GM20000 (cell line): ENCODE results near the gene TNFAIP8L3.

Experiments used
- DNase-seq: peaks from one replicate; pipeline ENCODE4 v3.0.0; 2012; ENCODE audit warnings: low spot score
- CTCF ChIP-seq: IDR thresholded peaks from 2 replicates; pipeline ENCODE4 v1.5.1; 2012; ENCODE audit warnings: mild to moderate bottlenecking, control low read depth; ENCODE audit errors: extremely low read depth, missing control alignments

Gene TNFAIP8L3

DNA sequence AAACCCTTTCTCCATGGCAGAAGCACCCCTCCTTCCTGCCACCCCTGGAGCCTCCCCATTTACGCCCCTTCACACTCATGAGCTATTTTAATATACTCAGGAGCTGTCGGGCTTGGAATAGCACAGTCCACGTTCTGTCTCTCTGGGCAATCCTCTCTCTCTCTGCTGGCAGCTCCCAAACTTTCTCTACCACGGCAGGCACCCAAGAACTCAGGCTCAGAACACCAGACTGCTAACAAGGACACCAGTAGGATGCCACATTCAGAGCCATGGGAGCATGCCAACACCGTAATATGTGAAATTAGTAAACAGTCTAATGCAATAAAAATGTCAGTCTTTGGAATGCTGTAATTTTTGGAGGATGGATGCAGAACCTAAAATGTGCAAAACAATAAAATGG lies 19.3 kb downstream of the TNFAIP8L3 start:
- DNase-seq = no peak
- no peak for TF ChIP-seq CTCF

- TF ChIP-seq CTCF = no peak
- DNase-seq = no peak
Measured at GRCh38 chr15:51074926-51075325, 19.8 kb downstream of the TNFAIP8L3 start.

DNA sequence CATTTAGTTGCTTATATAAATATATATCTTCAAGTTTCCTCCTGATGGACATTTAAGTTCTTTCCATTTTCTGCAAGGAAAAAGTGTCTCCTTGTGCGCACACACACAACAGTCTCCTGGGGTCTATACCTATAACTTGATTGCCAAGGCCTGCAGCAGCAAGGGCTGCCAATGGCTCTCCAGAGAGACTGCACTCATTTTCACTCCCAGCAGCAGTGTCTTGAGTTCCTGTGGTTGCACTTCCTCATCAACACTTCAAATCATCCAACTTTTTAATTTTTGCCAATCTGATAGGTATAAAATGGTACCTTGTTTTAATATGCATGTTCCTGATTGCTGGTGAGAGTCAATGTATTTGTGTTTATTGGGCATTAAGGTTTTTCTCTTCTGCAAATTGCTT lies 23.1 kb downstream of the TNFAIP8L3 start:
- no peak for TF ChIP-seq CTCF
- DNase-seq = no peak

DNA sequence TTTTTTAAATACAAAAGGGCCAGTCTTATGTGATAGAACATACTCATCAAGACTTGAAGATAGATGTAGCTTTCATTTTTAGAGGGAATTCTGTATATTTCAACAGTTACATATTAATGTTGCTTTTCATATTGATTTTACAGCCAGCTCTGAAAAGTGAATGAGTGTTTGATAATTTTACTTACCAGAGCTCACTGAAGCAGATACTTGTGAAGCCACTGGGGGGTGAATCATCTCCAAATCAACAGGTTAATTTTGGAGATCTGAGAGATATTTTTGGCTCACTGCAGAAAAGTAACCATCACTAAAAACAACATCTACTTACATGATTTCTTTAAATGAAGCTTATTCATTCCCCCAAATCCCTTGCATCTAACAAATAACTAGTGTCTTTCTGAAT lies 24.7 kb downstream of the TNFAIP8L3 start:
- DNase-seq = peak; percentile 36
- TF ChIP-seq CTCF = no peak

GRCh38 chr15:51067510-51067909 lies 27.2 kb downstream of the TNFAIP8L3 start:
- no peak for DNase-seq
- TF ChIP-seq CTCF = no peak

DNA sequence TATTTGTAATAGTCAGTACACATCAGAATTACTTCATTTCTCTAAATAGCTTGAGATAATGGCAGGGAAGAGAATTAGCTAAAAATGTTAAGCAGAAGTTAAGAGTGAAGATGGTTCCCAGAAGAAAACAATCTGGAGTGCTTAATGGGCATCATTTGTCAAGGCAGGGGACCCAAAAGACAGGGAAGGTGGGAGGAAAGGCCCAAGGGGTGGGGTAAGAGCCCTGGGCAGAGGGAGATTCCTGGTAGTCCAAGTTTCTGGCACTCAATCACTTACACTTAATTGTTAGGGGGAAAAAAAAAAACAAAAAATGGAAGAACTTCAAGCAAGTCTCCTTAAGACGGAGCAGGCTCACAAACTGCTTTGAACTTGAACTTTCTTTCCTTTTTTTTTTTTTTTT lies 28.9 kb downstream of the TNFAIP8L3 start:
- no peak for DNase-seq
- TF ChIP-seq CTCF = no peak

GRCh38 chr15:51065261-51065660 lies 29.4 kb downstream of the TNFAIP8L3 start:
- no peak for TF ChIP-seq CTCF
- no peak for DNase-seq

GRCh38 chr15:51062736-51063135 lies 32.0 kb downstream of the TNFAIP8L3 start:
- DNase-seq = no peak
- no peak for TF ChIP-seq CTCF
